ENCODE measurements around the gene ARHGEF4. TPM values are rescaled to one million over a fixed set of nuclear protein-coding genes. Genes with fewer than 3 reads are reported as not detected.

The ARHGEF4 gene
- total RNA-seq, 1 experiment from 2014 or later = 4.0 TPM

GRCh38 chr2:130814931-130815680 lies 21.6 kb upstream of the ARHGEF4 start:
- in situ Hi-C loops (cut with HindIII; ENCODE audit: low pct_unique_long_range_greater_than_20kb, low sequenced_read_pairs) = no loop called here
- DNase-seq (ENCODE audit: low read depth, low spot score) = no peak

GRCh38 chr2:130818809-130819208 lies 17.9 kb upstream of the ARHGEF4 start:
- DNase-seq (ENCODE audit: low read depth, low spot score) = no peak
- in situ Hi-C loops (cut with HindIII; ENCODE audit: low pct_unique_long_range_greater_than_20kb, low sequenced_read_pairs) = no loop called here

GRCh38 chr2:130819226-130819607 lies 17.5 kb upstream of the ARHGEF4 start:
- DNase-seq (ENCODE audit: low read depth, low spot score) = no peak
- in situ Hi-C loops (cut with HindIII; ENCODE audit: low pct_unique_long_range_greater_than_20kb, low sequenced_read_pairs) = no loop called here

GRCh38 chr2:130819608-130820278 lies 17.0 kb upstream of the ARHGEF4 start:
- in situ Hi-C loops (cut with HindIII; ENCODE audit: low pct_unique_long_range_greater_than_20kb, low sequenced_read_pairs) = no loop called here

GRCh38 chr2:130820279-130820861 lies 16.3 kb upstream of the ARHGEF4 start:
- in situ Hi-C loops (cut with HindIII; ENCODE audit: low pct_unique_long_range_greater_than_20kb, low sequenced_read_pairs) = no loop called here
- DNase-seq (ENCODE audit: low read depth, low spot score) = no peak

More at GRCh38 chr2:130819608-130820278, 17.0 kb upstream of the ARHGEF4 start:
- no peak for DNase-seq (ENCODE audit: low read depth, low spot score)

GRCh38 chr2:130821867-130822266 lies 14.8 kb upstream of the ARHGEF4 start:
- in situ Hi-C loops (cut with HindIII; ENCODE audit: low pct_unique_long_range_greater_than_20kb, low sequenced_read_pairs) = no loop called here
- DNase-seq (ENCODE audit: low read depth, low spot score) = no peak

GRCh38 chr2:130822766-130823165 lies 13.9 kb upstream of the ARHGEF4 start:
- in situ Hi-C loops (cut with HindIII; ENCODE audit: low pct_unique_long_range_greater_than_20kb, low sequenced_read_pairs) = no loop called here
- DNase-seq (ENCODE audit: low read depth, low spot score) = no peak

GRCh38 chr2:130823171-130823885 lies 13.4 kb upstream of the ARHGEF4 start:
- DNase-seq (ENCODE audit: low read depth, low spot score) = no peak
- in situ Hi-C loops (cut with HindIII; ENCODE audit: low pct_unique_long_range_greater_than_20kb, low sequenced_read_pairs) = no loop called here

GRCh38 chr2:130823886-130824491 lies 12.7 kb upstream of the ARHGEF4 start:
- no peak for DNase-seq (ENCODE audit: low read depth, low spot score)
- in situ Hi-C loops (cut with HindIII; ENCODE audit: low pct_unique_long_range_greater_than_20kb, low sequenced_read_pairs) = no loop called here

GRCh38 chr2:130824492-130825061 lies 12.1 kb upstream of the ARHGEF4 start:
- DNase-seq (ENCODE audit: low read depth, low spot score) = peak; percentile 90
- in situ Hi-C loops (cut with HindIII; ENCODE audit: low pct_unique_long_range_greater_than_20kb, low sequenced_read_pairs) = no loop called here

- in situ Hi-C loops (cut with HindIII; ENCODE audit: low pct_unique_long_range_greater_than_20kb, low sequenced_read_pairs) = no loop called here
- no peak for DNase-seq (ENCODE audit: low read depth, low spot score)
Measured at GRCh38 chr2:130825231-130825965, 11.3 kb upstream of the ARHGEF4 start.

GRCh38 chr2:130825966-130826253 lies 10.8 kb upstream of the ARHGEF4 start:
- no peak for DNase-seq (ENCODE audit: low read depth, low spot score)

GRCh38 chr2:130826419-130826818 lies 10.3 kb upstream of the ARHGEF4 start:
- in situ Hi-C loops (cut with HindIII; ENCODE audit: low pct_unique_long_range_greater_than_20kb, low sequenced_read_pairs) = no loop called here
- DNase-seq (ENCODE audit: low read depth, low spot score) = no peak

More at GRCh38 chr2:130825966-130826253, 10.8 kb upstream of the ARHGEF4 start:
- in situ Hi-C loops (cut with HindIII; ENCODE audit: low pct_unique_long_range_greater_than_20kb, low sequenced_read_pairs) = no loop called here

GRCh38 chr2:130826821-130827501 lies 9.8 kb upstream of the ARHGEF4 start:
- no peak for DNase-seq (ENCODE audit: low read depth, low spot score)
- in situ Hi-C loops (cut with HindIII; ENCODE audit: low pct_unique_long_range_greater_than_20kb, low sequenced_read_pairs) = no loop called here

GRCh38 chr2:130827502-130828251 lies 9.0 kb upstream of the ARHGEF4 start:
- in situ Hi-C loops (cut with HindIII; ENCODE audit: low pct_unique_long_range_greater_than_20kb, low sequenced_read_pairs) = no loop called here
- no peak for DNase-seq (ENCODE audit: low read depth, low spot score)

GRCh38 chr2:130828461-130828860 lies 8.3 kb upstream of the ARHGEF4 start:
- DNase-seq (ENCODE audit: low read depth, low spot score) = no peak
- in situ Hi-C loops (cut with HindIII; ENCODE audit: low pct_unique_long_range_greater_than_20kb, low sequenced_read_pairs) = no loop called here
